GM06990 (cell line): ENCODE data around the gene GOLGA3.

Experiments used
- DNase-seq: peaks from one replicate; pipeline ENCODE4 v3.0.0-alpha.2; 2011; ENCODE audit not compliant: insufficient read length; ENCODE audit errors: extremely low read depth
- H3K27me3 ChIP-seq: replicated peaks from 2 replicates; pipeline ENCODE4 v1.6.0; 2011; ENCODE audit warnings: low read length; ENCODE audit not compliant: control insufficient read depth, insufficient read depth
- H3K36me3 ChIP-seq: 2 replicates; pipeline ENCODE4 v1.5.1; 2011; ENCODE audit warnings: low read length; ENCODE audit not compliant: control insufficient read depth, insufficient read depth
- H3K4me3 ChIP-seq: replicated peaks from 2 replicates; pipeline ENCODE4 v1.5.1; 2011; ENCODE audit warnings: low read depth, mild to moderate bottlenecking, control low read depth, low read length
- TF ChIP-seq, protein P1 (sequence below): IDR thresholded peaks from 2 replicates; pipeline ENCODE4 v1.5.1; 2011; ENCODE audit warnings: low read length, control low read depth, mild to moderate bottlenecking, inconsistent platforms; ENCODE audit not compliant: insufficient read depth, poor library complexity, severe bottlenecking

GOLGA3 gene

DNA sequence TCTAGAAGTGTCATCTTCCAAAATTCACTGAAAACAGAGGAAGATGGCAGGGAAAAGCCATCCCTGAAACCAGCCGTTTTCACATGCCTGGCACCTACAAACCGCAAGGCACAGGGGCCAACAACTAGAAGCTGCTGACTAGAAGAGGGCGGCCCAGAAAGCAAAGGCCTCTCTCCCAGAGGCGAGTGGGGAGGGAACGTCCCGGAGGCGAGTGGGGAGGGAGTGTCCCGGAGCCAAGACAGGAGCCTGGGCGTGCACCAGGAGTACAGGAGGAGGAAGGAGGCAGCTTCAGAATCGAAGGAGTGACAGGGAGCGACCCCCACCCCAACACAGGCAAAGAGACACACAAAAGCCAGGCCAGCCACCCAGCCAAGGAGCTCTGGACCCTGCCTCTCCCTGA, 88.0 kb downstream of the GOLGA3 start:
- H3K27me3 ChIP-seq: no peaks in the 10 kb centered on the region
- no peak for DNase-seq
- no peak overlapping the region for H3K4me3 ChIP-seq
- peaks cover 49% of the 10 kb centered on the region for H3K36me3 ChIP-seq
- TF ChIP-seq, protein P1, sequence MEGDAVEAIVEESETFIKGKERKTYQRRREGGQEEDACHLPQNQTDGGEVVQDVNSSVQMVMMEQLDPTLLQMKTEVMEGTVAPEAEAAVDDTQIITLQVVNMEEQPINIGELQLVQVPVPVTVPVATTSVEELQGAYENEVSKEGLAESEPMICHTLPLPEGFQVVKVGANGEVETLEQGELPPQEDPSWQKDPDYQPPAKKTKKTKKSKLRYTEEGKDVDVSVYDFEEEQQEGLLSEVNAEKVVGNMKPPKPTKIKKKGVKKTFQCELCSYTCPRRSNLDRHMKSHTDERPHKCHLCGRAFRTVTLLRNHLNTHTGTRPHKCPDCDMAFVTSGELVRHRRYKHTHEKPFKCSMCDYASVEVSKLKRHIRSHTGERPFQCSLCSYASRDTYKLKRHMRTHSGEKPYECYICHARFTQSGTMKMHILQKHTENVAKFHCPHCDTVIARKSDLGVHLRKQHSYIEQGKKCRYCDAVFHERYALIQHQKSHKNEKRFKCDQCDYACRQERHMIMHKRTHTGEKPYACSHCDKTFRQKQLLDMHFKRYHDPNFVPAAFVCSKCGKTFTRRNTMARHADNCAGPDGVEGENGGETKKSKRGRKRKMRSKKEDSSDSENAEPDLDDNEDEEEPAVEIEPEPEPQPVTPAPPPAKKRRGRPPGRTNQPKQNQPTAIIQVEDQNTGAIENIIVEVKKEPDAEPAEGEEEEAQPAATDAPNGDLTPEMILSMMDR: no peak

DNA sequence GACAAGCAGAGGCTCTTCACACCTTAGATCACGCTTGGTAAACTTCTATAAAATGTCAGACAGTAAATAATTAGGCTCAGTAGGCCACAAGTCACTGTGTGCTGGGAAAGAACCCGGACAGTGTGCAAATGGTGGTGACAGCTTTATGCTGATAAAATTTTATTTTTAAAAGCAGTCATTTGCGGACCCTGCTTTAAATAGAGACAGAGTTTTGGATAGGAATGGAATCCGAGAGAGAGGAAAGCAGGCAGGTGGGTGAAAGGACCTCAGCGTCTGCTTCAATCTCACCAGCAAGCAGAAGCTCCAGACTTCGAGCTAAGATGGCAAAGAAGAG, 88.4 kb downstream of the GOLGA3 start:
- Histone ChIP-seq H3K27me3 (no peaks in the 10 kb centered on the region), H3K4me3 (no peak overlapping the region), H3K36me3 (peaks cover 50% of the 10 kb centered on the region)
- no peak for DNase-seq
- TF ChIP-seq, protein P1: no peak

DNA sequence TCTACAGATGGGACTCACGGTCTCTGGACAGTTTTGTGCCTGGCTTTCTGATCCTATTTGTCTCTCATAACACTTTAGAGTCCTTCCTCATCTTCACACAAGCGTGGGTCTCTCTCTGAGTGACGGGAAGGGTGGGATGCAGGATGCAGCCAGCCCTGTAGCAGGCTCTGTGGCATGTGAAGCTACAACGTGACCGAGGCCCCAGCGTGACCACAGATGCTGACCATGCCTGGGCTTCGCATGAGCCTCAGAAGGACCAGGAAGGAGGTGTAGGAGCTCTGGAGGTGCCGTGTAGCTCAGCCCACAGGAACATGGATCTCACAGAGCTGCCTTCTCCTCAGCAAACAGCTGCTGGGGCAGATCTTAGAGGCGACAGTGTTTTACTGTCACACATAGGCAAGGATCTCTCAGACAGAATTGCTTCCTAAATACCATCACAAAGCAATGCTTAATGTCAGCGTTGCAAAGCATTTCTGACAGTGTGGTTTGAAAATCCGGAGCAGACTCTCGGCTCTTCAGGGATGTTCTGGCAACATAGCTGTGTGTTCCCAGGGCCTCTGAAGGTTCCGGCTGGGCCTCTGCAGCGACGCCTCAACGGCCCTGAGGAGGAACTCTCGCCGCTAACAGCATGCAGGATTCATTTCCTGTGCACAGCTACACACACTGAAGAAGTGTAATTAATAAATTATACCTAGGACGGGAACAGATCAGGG, 88.9 kb downstream of the GOLGA3 start:
- no peaks in the 10 kb centered on the region for H3K27me3 ChIP-seq
- no peak overlapping the region for H3K4me3 ChIP-seq
- TF ChIP-seq, protein P1: no peak
- DNase-seq: no peak
- peaks cover 49% of the 10 kb centered on the region for H3K36me3 ChIP-seq

DNA sequence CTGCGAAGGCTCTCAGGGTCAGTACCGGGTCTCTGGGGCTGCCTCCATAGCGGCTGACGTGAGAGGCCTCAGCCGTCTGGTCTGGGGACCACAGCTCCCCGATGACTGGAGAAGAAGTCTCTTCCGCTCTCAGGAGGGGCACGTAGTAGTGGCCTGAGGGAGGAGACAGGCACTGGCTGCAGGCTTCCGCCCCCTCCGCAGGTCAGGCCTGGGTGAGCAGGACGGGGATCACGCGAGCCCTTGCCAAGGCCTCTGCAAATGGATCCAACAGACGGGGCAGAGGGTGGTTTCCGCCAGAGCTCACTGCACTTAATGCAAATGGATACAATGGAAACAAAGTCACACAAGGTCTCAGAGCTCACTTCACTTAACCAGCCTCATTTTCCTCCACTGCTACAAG, 91.8 kb downstream of the GOLGA3 start:
- peaks cover 47% of the 10 kb centered on the region for H3K36me3 ChIP-seq
- no peak overlapping the region for H3K4me3 ChIP-seq
- TF ChIP-seq, protein P1: no peak
- H3K27me3 ChIP-seq: no peaks in the 10 kb centered on the region
- DNase-seq: no peak

DNA sequence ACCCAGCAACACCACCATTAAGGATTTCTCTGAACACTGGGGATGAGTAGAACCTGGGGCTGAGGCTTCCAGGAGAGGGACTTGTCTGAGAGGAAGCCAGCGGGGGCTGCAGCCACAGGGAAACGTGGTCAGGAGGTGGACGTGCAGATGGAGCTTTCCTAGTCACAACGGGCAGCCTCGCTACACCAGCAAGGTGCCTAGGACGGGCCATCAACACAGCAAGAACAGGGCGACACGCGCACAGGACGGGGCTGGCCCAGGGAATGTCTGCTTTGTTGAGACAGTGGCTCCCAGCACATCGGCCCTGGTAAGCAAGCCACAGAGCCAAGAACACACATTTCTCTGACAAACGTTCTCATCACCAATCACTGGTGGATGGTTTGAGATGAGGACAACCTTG, 92.3 kb downstream of the GOLGA3 start:
- H3K4me3 ChIP-seq: no peak overlapping the region
- no peak for DNase-seq
- H3K27me3 ChIP-seq: no peaks in the 10 kb centered on the region
- H3K36me3 ChIP-seq: peaks cover 51% of the 10 kb centered on the region
- TF ChIP-seq, protein P1: no peak

DNA sequence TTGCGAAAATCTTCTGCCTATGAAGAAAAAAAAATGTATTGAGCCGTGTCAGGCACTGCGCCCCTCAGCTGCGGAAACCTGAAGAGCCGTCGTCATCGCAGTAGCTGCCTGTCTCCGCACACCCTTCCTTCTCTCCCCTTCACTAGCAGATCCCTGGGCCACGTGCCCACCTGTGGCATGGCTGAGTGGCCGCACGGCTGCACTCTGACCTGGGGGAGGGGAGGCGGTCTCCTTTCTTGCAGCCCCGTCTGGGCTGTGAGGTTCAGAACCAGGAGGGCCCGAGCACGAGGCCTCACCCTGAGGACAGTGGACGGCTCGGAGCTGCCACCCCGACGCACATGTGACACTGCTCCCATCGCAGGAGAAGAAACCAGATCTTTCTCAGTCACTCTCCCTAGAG, 93.2 kb downstream of the GOLGA3 start:
- TF ChIP-seq, protein P1: no peak
- no peaks in the 10 kb centered on the region for H3K27me3 ChIP-seq
- H3K36me3 ChIP-seq: peaks cover 53% of the 10 kb centered on the region
- H3K4me3 ChIP-seq: no peak overlapping the region
- no peak for DNase-seq
